ENCODE measurements around the gene ATAD2B.

Gene ATAD2B

GRCh38 chr2:23861952-23862351 is 65.0 kb downstream of the ATAD2B start:
- DNase-seq (ENCODE audit: low spot score): no peak
- ChIA-PET CTCF (interaction anchor here (0.7 kb wide), 1 partner anchor 41 kb away, joined by 3 read pairs; no protein-coding TSS in a partner anchor), POLR2A (ENCODE audit: low non-redundant PET) (no interaction called here)
- TF ChIP-seq, protein P1, sequence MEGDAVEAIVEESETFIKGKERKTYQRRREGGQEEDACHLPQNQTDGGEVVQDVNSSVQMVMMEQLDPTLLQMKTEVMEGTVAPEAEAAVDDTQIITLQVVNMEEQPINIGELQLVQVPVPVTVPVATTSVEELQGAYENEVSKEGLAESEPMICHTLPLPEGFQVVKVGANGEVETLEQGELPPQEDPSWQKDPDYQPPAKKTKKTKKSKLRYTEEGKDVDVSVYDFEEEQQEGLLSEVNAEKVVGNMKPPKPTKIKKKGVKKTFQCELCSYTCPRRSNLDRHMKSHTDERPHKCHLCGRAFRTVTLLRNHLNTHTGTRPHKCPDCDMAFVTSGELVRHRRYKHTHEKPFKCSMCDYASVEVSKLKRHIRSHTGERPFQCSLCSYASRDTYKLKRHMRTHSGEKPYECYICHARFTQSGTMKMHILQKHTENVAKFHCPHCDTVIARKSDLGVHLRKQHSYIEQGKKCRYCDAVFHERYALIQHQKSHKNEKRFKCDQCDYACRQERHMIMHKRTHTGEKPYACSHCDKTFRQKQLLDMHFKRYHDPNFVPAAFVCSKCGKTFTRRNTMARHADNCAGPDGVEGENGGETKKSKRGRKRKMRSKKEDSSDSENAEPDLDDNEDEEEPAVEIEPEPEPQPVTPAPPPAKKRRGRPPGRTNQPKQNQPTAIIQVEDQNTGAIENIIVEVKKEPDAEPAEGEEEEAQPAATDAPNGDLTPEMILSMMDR (conservative IDR thresholded peaks at IDR 0.05; ENCODE audit: low read depth): no peak
- H3K27ac ChIP-seq: no peak overlapping the region

GRCh38 chr2:23859983-23860382 is 66.9 kb downstream of the ATAD2B start:
- ChIA-PET CTCF (no interaction called here), POLR2A (ENCODE audit: low non-redundant PET) (no interaction called here)
- no peak for DNase-seq (ENCODE audit: low spot score)
- TF ChIP-seq, protein P1 (conservative IDR thresholded peaks at IDR 0.05; ENCODE audit: low read depth): no peak
- H3K27ac ChIP-seq: no peak overlapping the region

DNA sequence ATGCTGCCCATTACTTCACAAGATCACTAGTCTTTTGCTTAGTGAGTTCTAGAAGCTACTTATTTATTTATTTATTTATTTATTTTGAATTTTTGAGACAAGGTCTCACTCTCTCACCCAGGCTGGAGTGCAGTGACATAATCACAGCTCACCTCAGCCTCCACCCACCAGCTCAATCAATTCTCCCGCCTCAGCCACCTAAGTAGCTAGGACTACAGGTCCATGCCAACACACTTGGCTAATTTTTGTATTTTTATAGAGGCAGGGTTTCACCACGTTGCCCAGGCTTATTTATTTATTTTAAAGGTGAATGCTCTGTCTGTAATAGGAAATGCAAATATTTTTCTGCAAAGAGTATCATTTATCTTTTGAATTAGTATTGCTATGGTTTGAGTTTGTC is 67.7 kb downstream of the ATAD2B start:
- POLR2A ChIA-PET (ENCODE audit: low non-redundant PET): no interaction called here
- DNase-seq (ENCODE audit: low spot score): no peak
- CTCF ChIA-PET: no interaction called here
- no peak overlapping the region for H3K27ac ChIP-seq
- TF ChIP-seq, protein P1 (conservative IDR thresholded peaks at IDR 0.05; ENCODE audit: low read depth): no peak

DNA sequence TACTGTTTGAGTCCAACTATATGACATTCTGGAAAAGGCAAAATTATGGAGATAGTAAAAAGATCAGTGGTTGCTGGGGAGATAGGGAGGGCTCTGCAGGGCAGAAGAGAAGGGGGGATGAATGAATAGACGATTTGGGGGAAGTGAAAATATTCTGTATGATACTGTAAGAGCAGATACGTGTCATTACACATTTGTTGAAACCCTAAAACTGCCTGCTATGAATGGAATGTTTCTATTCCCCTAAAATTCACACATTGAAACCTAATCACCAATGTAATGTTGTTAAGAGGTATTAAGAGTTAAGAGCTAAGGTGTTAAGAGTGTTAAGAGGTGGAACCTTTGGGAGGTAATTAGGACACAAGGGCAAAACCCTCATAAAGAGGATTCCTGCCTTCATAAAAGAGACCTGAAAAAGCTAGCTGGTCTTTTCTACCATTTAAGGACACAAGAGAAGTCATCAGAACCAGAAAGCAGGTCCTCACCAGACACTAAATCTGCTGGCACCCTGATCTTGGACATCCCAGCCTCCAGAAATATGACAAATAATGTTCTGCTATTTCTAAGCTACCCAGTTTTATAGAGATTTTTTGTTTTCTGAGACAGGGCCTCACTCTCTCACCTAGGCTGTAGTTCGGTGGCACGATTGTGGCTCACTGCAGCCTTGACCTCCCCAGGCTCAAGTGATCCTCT is 76.2 kb downstream of the ATAD2B start:
- H3K27ac ChIP-seq: no peak overlapping the region
- POLR2A ChIA-PET (ENCODE audit: low non-redundant PET): no interaction called here
- no peak for DNase-seq (ENCODE audit: low spot score)
- CTCF ChIA-PET: no interaction called here
- TF ChIP-seq, protein P1 (conservative IDR thresholded peaks at IDR 0.05; ENCODE audit: low read depth): no peak

- no peak for DNase-seq (ENCODE audit: low spot score)
- ChIA-PET POLR2A (ENCODE audit: low non-redundant PET) (no interaction called here), CTCF (no interaction called here)
- TF ChIP-seq, protein P1 (conservative IDR thresholded peaks at IDR 0.05; ENCODE audit: low read depth): no peak
- H3K27ac ChIP-seq: no peak overlapping the region
Observed at GRCh38 chr2:23844905-23845304, 82.0 kb downstream of the ATAD2B start.

GRCh38 chr2:23843051-23843976 is 83.6 kb downstream of the ATAD2B start:
- CTCF ChIA-PET: interaction anchor here (0.5 kb wide), 1 partner anchor 41 kb away, joined by 4 read pairs; no protein-coding TSS in a partner anchor
- TF ChIP-seq, protein P1 (conservative IDR thresholded peaks at IDR 0.05; ENCODE audit: low read depth): no peak
- H3K27ac ChIP-seq: no peak overlapping the region
- DNase-seq (ENCODE audit: low spot score): no peak
- POLR2A ChIA-PET (ENCODE audit: low non-redundant PET): interaction anchor here (0.5 to 0.7 kb wide), 2 partner anchors 34 to 84 kb away, joined by 3 to 4 read pairs; no protein-coding TSS in a partner anchor

Measured in RWPE1 (cell line).